ENCODE results near the gene C15orf61.

GRCh38 chr15:67474405-67475110 lies 46.4 kb upstream of the C15orf61 start:
- TF ChIP-seq CTCF (IDR thresholded peaks at IDR 0.05) = no peak
- TF ChIP-seq POLR2AphosphoS5 (IDR thresholded peaks at IDR 0.05; ENCODE audit: insufficient read depth in 1 of 2, low read depth in 1 of 2) = no peak

All from vagina (tissue), 2 donors.